ENCODE measurements around the gene MEGF6.

Gene MEGF6

DNA sequence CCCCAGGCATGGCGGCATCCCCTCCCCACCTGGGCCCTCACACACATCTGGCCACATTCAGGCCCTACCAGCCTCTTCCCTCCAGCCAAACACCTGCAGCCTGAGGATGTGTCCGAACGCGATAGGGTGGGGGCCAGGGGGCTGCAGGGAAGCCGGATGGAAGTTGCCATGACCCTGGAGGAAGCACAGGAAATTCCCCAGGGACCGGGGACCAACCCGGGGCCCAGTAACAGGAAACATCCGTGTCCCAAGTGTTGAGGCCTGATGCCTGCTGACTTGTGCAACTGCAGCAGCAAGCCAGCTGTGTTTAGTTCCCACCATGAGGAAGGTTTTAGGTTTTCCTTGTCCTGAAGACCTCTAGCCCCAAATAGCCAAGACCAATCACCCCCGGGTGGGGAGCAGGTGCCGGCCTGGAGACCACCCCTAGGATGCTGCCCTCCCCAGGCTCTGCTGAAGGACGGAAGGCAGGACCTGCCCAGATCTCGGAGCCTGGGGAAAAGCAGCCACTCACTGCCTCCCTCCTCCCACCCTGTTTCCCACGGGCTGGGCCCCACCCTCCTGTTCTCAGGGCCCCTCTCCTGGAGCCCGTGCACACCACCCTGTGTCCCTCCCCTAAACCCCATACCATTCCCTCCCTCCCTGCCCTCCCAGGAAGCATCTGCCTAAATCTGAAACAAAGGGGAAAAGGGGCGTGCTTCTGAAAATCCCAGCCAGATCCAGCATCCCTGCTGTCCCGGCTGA is 29.8 kb downstream of the MEGF6 start:
- no peaks in the 10 kb centered on the region for H3K27me3 ChIP-seq
- H3K4me1 ChIP-seq, result peaks cover 3% of the 10 kb centered on the region; the same call in 1 of the 2 replicates
- no peak for DNase-seq
- no peaks in the 10 kb centered on the region for H3K36me3 ChIP-seq
- no peaks in the 10 kb centered on the region for H3K9me3 ChIP-seq
- no peak overlapping the region for H3K4me3 ChIP-seq (ENCODE audit: low read depth, low read length)
- TF ChIP-seq, protein P1, sequence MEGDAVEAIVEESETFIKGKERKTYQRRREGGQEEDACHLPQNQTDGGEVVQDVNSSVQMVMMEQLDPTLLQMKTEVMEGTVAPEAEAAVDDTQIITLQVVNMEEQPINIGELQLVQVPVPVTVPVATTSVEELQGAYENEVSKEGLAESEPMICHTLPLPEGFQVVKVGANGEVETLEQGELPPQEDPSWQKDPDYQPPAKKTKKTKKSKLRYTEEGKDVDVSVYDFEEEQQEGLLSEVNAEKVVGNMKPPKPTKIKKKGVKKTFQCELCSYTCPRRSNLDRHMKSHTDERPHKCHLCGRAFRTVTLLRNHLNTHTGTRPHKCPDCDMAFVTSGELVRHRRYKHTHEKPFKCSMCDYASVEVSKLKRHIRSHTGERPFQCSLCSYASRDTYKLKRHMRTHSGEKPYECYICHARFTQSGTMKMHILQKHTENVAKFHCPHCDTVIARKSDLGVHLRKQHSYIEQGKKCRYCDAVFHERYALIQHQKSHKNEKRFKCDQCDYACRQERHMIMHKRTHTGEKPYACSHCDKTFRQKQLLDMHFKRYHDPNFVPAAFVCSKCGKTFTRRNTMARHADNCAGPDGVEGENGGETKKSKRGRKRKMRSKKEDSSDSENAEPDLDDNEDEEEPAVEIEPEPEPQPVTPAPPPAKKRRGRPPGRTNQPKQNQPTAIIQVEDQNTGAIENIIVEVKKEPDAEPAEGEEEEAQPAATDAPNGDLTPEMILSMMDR (IDR thresholded peaks at IDR 0.05; ENCODE audit: low read depth, low read length), result no peak

DNA sequence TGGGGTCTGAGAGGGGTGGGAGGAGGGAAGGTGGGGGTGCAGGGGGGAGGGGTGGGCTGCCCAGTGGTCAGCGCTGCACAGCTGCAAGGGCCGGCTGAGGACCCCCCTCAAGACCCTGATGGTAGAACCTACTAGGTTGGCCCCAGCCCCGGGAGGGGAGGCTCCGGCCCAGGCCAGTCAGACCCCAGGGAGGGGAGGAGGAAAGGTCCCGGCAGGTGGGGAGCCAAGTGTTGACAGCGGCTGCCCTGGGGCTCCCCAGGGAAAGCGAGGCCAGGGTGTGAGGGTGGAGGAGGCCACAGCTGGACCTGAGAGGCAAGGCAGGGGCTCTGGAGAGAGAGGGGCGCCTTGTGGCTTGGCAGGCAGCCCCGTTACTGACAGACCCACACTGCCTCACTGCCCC is 31.1 kb downstream of the MEGF6 start:
- H3K27me3 ChIP-seq, result no peaks in the 10 kb centered on the region
- H3K4me3 ChIP-seq (ENCODE audit: low read depth, low read length), result no peak overlapping the region
- no peak for DNase-seq
- no peaks in the 10 kb centered on the region for H3K36me3 ChIP-seq
- peaks cover 3% of the 10 kb centered on the region; the same call in 1 of the 2 replicates for H3K4me1 ChIP-seq
- H3K9me3 ChIP-seq, result no peaks in the 10 kb centered on the region
- TF ChIP-seq, protein P1 (IDR thresholded peaks at IDR 0.05; ENCODE audit: low read depth, low read length), result no peak

DNA sequence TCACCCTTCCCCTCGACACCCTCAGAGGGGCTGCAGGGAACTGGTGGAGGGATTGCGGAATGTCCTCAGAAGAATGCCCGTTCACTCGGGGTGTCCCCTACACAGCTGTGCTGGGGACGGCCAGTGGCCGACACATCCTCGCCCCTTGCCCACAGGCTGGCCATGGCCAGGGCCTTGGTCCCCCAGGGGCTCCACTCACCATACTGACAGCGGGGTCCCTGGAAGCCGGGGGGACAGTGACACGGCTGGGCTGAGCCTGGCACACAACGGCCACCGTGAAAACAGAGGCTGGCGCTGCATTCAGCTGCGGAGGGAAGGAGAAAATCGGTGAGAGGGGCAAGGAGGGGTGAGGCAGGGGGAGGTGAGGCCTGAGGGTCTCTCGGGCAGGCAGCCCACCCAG is 31.7 kb downstream of the MEGF6 start:
- peaks cover 3% of the 10 kb centered on the region; the same call in 1 of the 2 replicates for H3K4me1 ChIP-seq
- no peaks in the 10 kb centered on the region for H3K36me3 ChIP-seq
- H3K27me3 ChIP-seq, result no peaks in the 10 kb centered on the region
- TF ChIP-seq, protein P1 (IDR thresholded peaks at IDR 0.05; ENCODE audit: low read depth, low read length), result no peak
- H3K4me3 ChIP-seq (ENCODE audit: low read depth, low read length), result no peak overlapping the region
- DNase-seq, result no peak
- no peaks in the 10 kb centered on the region for H3K9me3 ChIP-seq

DNA sequence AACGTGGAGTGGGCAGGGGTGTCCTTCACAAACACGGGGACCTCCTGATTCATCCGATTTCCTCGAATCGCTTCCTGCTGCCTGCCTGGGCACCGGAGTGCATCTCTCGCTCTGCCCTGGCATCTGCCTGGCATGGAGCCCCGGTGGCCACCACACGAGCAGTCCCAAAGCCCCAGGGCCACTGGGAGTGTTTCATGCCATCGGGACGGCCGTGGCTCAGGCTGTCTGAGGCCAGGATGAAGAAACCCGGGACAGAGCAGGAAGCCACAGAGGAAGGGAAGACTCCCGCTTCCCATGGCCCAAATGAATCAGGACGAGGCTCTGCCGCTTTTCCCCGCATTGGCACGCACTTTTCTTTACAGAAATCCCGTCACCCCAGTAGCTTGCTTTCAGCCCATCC is 32.4 kb downstream of the MEGF6 start:
- Histone ChIP-seq H3K4me1 (peaks cover 5% of the 10 kb centered on the region), H3K27me3 (no peaks in the 10 kb centered on the region), H3K36me3 (no peaks in the 10 kb centered on the region), H3K9me3 (no peaks in the 10 kb centered on the region), H3K4me3 (ENCODE audit: low read depth, low read length) (no peak overlapping the region)
- DNase-seq, result no peak
- TF ChIP-seq, protein P1 (IDR thresholded peaks at IDR 0.05; ENCODE audit: low read depth, low read length), result no peak

DNA sequence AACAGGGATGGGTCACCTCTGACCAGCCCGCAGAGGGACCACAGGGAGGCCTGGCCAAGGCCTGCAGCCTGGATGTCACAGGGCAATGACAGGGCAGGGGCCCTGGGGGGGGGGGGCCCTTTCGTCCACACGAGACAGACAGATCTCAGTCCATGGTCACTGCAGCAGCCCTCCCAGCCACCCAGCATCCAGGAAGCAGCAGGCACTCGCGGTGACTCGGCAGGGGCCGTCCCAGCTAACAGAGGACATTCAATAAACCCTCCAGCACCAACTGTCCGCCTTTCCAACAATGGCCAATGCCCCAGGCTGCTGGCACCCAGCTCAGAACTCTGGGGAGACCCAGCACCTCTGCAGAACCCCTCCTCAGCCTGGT is 32.9 kb downstream of the MEGF6 start:
- H3K9me3 ChIP-seq, result no peaks in the 10 kb centered on the region
- no peak for DNase-seq

More for the DNA sequence above, 32.9 kb downstream of the MEGF6 start:
- TF ChIP-seq, protein P1 (IDR thresholded peaks at IDR 0.05; ENCODE audit: low read depth, low read length), result no peak
- no peaks in the 10 kb centered on the region for H3K36me3 ChIP-seq
- H3K4me3 ChIP-seq (ENCODE audit: low read depth, low read length), result no peak overlapping the region
- peaks cover 9% of the 10 kb centered on the region for H3K4me1 ChIP-seq
- H3K27me3 ChIP-seq, result no peaks in the 10 kb centered on the region

Data from BE2C (cell line).